GM18505 (cell line): ENCODE data around the gene CRYBB3.
"Not testable (repeated sequence)": the region's sequence is repeated elsewhere in the genome, so short reads cannot be mapped to it uniquely, and the experiment has no call there.

Experiments
- ATAC-seq: cut with Tn5 transposase; IDR thresholded peaks from one replicate; pipeline ENCODE4 v1.9.1; 2021; ENCODE audit not compliant: unreplicated experiment
- POLR2A ChIP-seq: IDR thresholded peaks from 4 replicates; pipeline ENCODE4 v1.6.1; 2011; ENCODE audit warnings: borderline replicate concordance; ENCODE audit not compliant: insufficient read depth, insufficient read length; ENCODE audit errors: extremely low read depth

The CRYBB3 gene

GRCh38 chr22:25232301-25232700 is 32.6 kb downstream of the CRYBB3 start:
- ATAC-seq: no peak
- no peak for TF ChIP-seq POLR2A

DNA sequence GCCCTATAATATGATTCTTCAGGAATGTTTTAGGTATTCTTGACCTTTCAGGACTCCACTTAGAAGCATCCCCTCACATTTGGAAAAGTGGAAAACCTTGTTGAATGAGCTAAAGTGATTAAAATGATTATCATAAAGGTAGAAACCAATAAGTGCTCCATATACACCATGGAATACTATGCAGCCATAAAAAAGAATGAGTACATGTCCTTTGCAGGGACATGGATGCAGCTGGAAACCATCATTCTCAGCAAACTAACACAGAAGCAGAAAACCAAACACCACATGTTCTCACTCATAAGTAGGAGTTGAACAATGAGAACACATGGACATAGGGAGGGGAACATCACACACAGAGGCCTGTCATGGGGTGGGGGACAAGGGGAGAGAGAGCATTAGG is 34.0 kb downstream of the CRYBB3 start:
- not testable (repeated sequence) for ATAC-seq

DNA sequence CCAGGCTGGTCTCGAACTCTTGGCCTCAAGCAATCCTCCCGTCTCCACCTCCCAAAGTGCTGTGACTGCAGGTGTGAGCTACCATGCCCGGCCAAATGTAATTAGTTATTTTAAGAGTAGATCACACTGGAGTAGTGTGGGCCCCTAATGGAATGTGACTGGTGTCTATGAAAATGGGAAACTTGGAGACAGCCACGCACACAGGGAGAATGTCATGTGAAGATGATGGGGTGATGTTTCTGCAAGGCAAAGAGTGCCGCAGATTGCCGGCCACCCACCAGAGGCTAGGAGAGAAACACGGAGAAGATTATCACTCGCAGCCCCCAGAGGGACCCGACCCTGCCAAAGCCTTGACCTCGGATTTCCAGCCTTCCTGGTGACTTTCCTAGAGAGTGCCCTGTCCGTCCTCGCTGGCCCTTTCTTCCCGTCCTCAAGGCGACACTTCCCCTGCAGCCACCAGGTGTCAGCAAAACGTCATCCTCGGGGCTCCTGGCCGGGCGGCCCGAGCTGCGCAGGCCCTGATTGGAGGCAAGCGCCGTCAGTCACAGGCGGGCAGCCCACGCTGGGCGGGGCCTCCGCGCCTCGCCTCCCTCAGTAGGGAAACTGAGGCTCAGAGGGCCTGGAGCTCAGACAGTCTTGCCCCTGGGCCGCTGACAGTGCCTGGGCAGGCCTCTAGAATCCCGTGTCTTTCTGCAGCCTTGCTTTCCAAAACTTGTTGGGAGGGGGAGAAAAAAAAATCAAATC is 36.1 kb downstream of the CRYBB3 start:
- no peak for TF ChIP-seq POLR2A
- ATAC-seq: no peak

DNA sequence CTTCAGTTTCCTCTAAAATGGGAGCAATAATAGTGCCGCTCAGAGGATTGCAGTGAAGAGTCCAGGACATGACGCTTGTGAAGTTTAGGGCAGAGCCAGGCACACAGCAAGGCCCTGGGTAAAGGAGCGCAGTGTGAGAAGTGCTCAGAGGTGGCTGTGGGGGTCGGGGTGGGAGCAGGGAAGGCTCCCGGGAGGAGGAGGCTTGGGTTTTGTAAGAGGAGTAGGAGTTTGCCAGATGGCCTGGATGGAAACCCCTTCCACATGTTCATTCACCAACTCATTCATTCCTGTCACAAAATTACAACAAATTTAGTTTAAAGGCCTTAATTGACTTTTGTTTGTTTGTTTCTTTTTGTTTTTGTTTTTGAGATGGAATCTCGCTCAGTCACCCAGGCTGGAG is 36.8 kb downstream of the CRYBB3 start:
- no peak for TF ChIP-seq POLR2A
- ATAC-seq: no peak

DNA sequence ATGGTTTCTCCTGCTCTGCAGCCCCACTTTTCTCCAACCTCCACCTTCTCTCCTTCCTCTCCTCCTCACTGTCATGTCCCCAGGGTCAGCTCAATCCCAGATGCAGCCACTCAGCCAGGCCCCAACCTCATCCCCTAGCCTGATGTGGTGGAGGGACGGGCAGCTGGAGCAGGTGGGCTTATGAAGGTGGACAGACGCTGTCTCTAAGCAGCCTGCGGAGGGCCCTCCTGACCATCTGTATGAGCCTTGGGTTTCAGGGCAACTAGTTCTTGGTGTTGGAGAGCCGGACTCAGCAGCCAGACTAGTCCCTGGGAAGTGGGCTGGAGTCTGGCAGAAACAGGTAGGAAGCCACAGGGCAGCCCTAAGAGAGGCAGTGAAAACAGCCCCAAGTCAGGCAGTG is 37.8 kb downstream of the CRYBB3 start:
- ATAC-seq: no peak
- no peak for TF ChIP-seq POLR2A

DNA sequence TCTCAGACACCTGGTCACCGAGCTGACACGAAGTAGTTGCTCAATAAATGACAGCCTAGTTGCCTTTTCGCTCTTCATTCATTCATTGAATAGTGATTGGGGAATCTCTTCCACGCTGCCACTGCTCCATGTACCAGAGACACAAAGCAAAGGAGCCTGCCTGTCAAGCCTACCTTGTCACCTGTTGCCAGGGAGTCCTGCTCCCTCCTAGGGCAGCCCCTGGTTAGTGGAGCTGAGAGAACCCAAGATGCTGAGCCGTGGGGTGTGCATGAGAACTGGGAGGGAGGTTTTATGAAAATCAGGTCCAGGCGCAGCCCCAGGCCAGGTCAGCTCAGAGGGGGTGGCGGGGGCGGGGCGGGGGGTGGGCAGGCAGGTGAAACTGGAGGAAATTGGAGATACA is 38.4 kb downstream of the CRYBB3 start:
- not testable (repeated sequence) for ATAC-seq

GRCh38 chr22:25255169-25255568 is 55.5 kb downstream of the CRYBB3 start:
- not testable (repeated sequence) for ATAC-seq
